K562 (cell line): Measurements from ENCODE around the gene PLRG1.

Source experiments
- HDAC2 ChIP-seq: fragments of 450-650 bp; IDR thresholded peaks from 2 replicates; pipeline ENCODE4 v1.6.1; 2016; ENCODE audit warnings: mild to moderate bottlenecking
- MAFK ChIP-seq: IDR thresholded peaks from 2 replicates; pipeline ENCODE4 v1.6.1; 2011; ENCODE audit warnings: low read length, improper control_type of control experiment

DNA sequence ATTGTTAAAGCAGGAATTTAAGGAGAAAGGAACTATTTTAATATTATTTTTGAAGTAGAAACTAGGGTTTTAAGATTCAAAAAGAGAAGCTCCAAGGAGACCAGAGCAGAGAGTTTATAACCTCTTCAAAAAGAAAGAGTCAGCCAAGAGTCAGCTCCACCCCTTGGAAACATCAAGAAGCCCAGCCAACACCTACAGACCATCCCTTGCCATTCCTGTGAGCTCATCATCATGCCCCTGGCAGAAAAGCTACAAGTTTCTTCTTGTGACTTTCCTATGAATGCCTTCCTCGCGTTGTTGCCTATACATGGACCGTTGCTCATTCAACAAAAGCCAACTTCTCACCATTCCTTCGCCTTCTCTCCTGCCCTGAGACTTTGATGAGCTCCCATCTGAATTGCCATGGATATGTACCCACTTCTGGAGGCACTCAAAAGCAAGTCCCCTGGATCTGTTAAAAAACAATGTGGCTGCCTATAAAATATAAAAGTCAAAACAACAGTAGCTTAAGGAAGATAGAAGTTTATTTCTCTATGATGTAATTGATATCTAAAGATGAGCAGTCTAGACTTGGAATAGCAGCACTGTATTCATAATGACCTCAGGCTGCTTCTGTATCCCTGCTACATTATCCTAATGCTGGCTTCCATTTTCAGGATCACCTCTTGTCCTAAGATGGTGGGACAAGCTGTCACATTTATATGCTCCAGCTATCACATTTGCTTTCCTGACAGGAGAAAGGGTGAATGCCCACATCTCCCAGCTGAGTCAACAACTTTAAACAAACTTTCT, 20.3 kb downstream of the PLRG1 start:
- no peak for TF ChIP-seq HDAC2
- TF ChIP-seq MAFK: no peak
